SK-N-SH (cell line): ENCODE results near the gene FIGN.

ENCODE experiments used
- CHD2 ChIP-seq: fragments of 150-350 bp; IDR thresholded peaks from 2 replicates; pipeline ENCODE4 v1.6.1; 2018; ENCODE audit warnings: low read length; ENCODE audit not compliant: partially characterized antibody
- EP300 ChIP-seq, 2 experiments: IDR thresholded peaks; 2 replicates each; pipeline versions ENCODE4 v1.4.0 to v1.6.1; 2012; ENCODE audit warnings: borderline replicate concordance in 1 of 2, low read depth in 1 of 2, low read length in 1 of 2
- EZH2phosphoT487 ChIP-seq: fragments of 200-600 bp; sonication (generic); IDR thresholded peaks from 2 replicates; pipeline ENCODE4 v1.6.1; 2017; ENCODE audit warnings: low read depth, mixed run types, mild to moderate bottlenecking, antibody characterized with exemption, moderate library complexity, borderline replicate concordance
- FOXJ3 ChIP-seq: sonication (generic); formaldehyde crosslinking; IDR thresholded peaks from 2 replicates; pipeline ENCODE4 v1.5.1; 2020; ENCODE audit warnings: mild to moderate bottlenecking, missing genetic modification reagents
- FOXM1 ChIP-seq: IDR thresholded peaks from 2 replicates; pipeline ENCODE4 v1.4.0; 2012; ENCODE audit warnings: low read depth, mild to moderate bottlenecking
- JUND ChIP-seq: IDR thresholded peaks from 2 replicates; pipeline ENCODE4 v1.4.0; 2012
- MXI1 ChIP-seq: IDR thresholded peaks from 2 replicates; pipeline ENCODE4 v1.6.1; 2012; ENCODE audit warnings: mild to moderate bottlenecking, low read depth, low read length, improper control_type of control experiment
- NFIC ChIP-seq: IDR thresholded peaks from 2 replicates; pipeline ENCODE4 v1.4.0; 2012; ENCODE audit warnings: borderline replicate concordance
- POLR2AphosphoS5 ChIP-seq: IDR thresholded peaks from 2 replicates; pipeline ENCODE4 v1.6.1; 2012; ENCODE audit warnings: low read depth, low read length
- TCF12 ChIP-seq: IDR thresholded peaks from 2 replicates; pipeline ENCODE4 v1.4.0; 2012
- YY1 ChIP-seq: IDR thresholded peaks from 2 replicates; pipeline ENCODE4 v1.4.0; 2012; ENCODE audit warnings: low read depth, mild to moderate bottlenecking
- TF ChIP-seq, protein P1 (sequence below): fragments of 200-600 bp; sonication (generic); IDR thresholded peaks from 2 replicates; pipeline ENCODE4 v1.6.1; 2017; ENCODE audit warnings: antibody characterized with exemption, mild to moderate bottlenecking, moderate library complexity
- TF ChIP-seq, protein P2 (sequence below): IDR thresholded peaks from 2 replicates; pipeline ENCODE4 v1.4.0; 2012; ENCODE audit warnings: low read depth
- TF ChIP-seq, protein P3 (sequence below): IDR thresholded peaks from 2 replicates; pipeline ENCODE4 v1.6.1; 2012; ENCODE audit warnings: mild to moderate bottlenecking, low read depth, low read length, moderate library complexity

DNA sequence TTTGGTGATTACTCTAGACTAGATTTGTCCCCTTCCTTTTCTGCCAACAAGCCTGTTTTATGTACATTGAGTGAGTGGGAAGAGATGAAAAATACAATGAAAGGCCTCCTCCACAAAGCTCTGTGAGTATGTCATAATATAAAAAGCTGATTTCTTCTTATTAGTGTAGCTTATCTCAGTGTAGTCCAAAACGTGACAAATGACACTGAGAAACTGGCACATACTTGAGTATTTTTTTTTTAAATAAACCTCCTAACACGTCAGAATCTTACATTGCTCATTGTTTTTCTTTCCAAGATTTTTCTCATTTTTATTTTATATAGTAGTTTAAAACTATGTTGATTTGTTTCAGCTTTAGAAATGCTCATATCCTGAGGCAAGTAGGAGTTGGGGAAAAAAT lies 17.9 kb upstream of the FIGN start:
- TF ChIP-seq, protein P1, sequence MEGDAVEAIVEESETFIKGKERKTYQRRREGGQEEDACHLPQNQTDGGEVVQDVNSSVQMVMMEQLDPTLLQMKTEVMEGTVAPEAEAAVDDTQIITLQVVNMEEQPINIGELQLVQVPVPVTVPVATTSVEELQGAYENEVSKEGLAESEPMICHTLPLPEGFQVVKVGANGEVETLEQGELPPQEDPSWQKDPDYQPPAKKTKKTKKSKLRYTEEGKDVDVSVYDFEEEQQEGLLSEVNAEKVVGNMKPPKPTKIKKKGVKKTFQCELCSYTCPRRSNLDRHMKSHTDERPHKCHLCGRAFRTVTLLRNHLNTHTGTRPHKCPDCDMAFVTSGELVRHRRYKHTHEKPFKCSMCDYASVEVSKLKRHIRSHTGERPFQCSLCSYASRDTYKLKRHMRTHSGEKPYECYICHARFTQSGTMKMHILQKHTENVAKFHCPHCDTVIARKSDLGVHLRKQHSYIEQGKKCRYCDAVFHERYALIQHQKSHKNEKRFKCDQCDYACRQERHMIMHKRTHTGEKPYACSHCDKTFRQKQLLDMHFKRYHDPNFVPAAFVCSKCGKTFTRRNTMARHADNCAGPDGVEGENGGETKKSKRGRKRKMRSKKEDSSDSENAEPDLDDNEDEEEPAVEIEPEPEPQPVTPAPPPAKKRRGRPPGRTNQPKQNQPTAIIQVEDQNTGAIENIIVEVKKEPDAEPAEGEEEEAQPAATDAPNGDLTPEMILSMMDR = no peak
- TF ChIP-seq FOXJ3 (CRISPR knock-in tag) = no peak
- no peak for TF ChIP-seq CHD2
- no peak for TF ChIP-seq TCF12
- no peak for TF ChIP-seq MXI1
- TF ChIP-seq, protein P2, sequence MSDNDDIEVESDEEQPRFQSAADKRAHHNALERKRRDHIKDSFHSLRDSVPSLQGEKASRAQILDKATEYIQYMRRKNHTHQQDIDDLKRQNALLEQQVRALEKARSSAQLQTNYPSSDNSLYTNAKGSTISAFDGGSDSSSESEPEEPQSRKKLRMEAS = no peak
- no peak for TF ChIP-seq JUND
- no peak for TF ChIP-seq POLR2AphosphoS5
- TF ChIP-seq YY1 = no peak
- TF ChIP-seq EP300 (IDR thresholded peaks at IDR 0.05; ENCODE audit: borderline replicate concordance in 1 of 2, low read depth in 1 of 2, low read length in 1 of 2) = no peak
- no peak for TF ChIP-seq FOXM1
- TF ChIP-seq, protein P3, sequence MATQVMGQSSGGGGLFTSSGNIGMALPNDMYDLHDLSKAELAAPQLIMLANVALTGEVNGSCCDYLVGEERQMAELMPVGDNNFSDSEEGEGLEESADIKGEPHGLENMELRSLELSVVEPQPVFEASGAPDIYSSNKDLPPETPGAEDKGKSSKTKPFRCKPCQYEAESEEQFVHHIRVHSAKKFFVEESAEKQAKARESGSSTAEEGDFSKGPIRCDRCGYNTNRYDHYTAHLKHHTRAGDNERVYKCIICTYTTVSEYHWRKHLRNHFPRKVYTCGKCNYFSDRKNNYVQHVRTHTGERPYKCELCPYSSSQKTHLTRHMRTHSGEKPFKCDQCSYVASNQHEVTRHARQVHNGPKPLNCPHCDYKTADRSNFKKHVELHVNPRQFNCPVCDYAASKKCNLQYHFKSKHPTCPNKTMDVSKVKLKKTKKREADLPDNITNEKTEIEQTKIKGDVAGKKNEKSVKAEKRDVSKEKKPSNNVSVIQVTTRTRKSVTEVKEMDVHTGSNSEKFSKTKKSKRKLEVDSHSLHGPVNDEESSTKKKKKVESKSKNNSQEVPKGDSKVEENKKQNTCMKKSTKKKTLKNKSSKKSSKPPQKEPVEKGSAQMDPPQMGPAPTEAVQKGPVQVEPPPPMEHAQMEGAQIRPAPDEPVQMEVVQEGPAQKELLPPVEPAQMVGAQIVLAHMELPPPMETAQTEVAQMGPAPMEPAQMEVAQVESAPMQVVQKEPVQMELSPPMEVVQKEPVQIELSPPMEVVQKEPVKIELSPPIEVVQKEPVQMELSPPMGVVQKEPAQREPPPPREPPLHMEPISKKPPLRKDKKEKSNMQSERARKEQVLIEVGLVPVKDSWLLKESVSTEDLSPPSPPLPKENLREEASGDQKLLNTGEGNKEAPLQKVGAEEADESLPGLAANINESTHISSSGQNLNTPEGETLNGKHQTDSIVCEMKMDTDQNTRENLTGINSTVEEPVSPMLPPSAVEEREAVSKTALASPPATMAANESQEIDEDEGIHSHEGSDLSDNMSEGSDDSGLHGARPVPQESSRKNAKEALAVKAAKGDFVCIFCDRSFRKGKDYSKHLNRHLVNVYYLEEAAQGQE = no peak
- no peak for TF ChIP-seq EZH2phosphoT487
- TF ChIP-seq NFIC = no peak
